ENCODE results near the gene PHF21A.

The PHF21A gene

GRCh38 chr11:46121301-46121723, at the start of gene PHF21A:
PHF21A (minus strand) TSS chr11:46121454; CDS start chr11:46084219, 37,235 bp downstream.
- DNase-seq (ENCODE audit: low read depth in 2 of 2) = peak; percentile 83 to 84

DNA sequence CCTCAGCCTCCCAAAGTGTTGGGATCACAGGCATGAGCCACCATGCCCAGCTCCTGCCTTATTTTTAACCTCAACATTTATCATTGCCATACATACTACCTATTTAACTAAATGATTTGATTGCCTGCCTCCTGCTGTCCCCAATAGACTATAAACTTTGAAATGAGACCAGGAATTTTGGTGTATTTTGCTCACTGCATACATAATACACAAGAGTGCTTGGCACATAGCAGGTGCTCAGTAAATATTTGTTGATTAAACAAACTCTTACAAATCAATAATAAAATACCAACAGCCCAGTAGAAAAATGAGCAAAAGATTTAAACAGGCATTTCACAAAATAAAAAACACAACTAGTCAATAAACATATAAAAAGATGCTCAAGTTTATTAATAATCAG, 49.5 kb upstream of the PHF21A start:
- no peak for DNase-seq (ENCODE audit: low read depth in 2 of 2)

GRCh38 chr11:46162700-46163099, 41.4 kb upstream of the PHF21A start:
- no peak for DNase-seq (ENCODE audit: low read depth in 2 of 2)

DNA sequence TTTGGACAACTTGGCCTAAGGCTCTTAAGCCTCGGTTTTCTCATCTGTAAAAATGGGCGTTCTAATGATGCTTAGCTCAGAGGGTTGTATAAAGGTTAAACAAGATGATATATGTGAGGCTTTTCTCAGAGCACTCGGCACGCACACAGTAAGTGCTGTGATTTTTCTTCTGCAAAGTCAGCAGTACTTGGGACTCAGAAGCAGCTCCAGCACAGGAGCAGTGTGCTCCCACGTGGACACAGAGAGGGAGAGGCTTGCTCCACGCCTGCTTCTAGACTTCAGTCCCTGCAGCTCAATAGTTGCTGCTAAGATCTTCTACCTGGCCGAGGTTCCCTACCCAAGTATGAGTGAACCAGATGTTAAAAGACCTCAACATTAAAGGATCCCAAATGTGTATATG, 39.9 kb upstream of the PHF21A start:
- DNase-seq (ENCODE audit: low read depth in 2 of 2) = no peak

GRCh38 chr11:46160100-46160499, 38.8 kb upstream of the PHF21A start:
- no peak for DNase-seq (ENCODE audit: low read depth in 2 of 2)

GRCh38 chr11:46159680-46160079, 38.4 kb upstream of the PHF21A start:
- no peak for DNase-seq (ENCODE audit: low read depth in 2 of 2)

- DNase-seq (ENCODE audit: low read depth in 2 of 2) = no peak
Measured at GRCh38 chr11:46149826-46150225, 28.6 kb upstream of the PHF21A start.

DNA sequence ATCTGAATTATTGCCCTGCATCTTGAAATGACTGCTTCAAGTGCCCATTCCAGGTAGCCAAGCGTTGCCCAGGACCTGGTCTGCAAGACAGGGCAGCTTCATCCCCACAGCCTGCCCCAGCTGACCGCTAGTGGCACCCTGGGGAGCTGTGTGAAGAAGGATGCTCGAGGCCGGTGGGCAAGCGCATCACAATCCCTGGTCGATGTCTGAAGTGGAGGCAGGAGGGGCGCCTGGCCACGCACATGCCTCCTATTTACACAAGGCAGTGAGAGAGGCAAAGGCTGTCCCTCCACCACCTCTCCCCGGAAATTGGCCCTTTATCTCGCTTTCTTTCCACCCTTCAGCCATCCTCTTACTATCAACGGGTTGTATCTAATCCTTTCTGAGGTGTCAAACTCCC, 28.1 kb upstream of the PHF21A start:
- no peak for DNase-seq (ENCODE audit: low read depth in 2 of 2)

DNA sequence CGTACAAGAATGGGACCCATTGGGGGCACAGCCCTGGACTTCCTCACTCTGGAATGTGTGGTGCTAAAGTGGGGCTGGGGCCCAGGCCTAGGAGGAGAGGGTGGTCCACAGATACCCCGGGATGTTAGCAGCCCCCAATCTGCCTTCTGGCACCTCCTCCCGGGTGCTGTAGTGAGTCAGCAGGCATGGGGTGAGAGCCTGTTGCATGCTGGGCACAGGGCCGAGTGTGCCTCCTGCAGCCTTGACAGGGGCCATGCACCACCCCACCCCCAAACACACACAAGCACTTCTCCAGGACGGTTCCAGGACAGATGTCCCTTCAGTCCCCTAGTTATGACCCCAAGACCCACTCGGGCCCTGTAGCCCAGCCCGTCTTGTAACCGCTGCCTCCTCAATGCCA, 23.5 kb upstream of the PHF21A start:
- DNase-seq (ENCODE audit: low read depth in 2 of 2) = no peak

DNA sequence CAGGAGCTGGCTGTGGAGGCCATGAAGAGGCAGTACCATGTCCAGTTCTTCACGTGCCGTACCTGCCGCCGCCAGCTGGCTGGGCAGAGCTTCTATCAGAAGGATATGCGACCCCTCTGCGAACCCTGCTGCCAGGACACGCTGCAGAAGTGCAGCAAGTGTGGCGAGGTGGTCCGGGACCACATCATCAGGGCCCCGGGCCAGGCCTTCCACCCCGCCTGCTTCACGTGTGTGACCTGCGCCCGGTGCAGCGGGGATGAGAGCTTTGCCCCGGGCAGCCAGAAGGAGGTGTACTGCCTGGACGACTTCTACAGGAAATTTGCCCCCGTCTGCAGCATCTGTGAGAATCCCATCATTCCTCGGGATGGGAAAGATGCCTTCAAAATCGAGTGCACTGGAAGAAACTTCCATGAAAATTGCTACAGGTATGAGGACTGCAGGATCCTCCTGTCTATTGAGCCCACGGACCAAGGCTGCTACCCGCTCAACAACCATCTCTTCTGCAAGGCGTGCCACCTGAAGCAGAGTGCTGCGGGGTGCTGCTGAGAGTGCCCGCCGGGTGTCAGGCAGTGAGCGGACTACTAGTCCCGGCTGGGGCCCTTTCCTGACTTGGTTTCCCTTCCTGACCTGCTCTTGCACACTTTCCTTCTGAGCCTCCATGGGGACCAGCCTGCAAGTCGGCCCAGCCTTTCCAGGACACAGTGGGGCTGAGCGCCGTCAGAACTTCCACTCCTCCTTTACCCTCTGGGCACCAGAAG, 22.0 kb upstream of the PHF21A start:
- no peak for DNase-seq (ENCODE audit: low read depth in 2 of 2)

DNA sequence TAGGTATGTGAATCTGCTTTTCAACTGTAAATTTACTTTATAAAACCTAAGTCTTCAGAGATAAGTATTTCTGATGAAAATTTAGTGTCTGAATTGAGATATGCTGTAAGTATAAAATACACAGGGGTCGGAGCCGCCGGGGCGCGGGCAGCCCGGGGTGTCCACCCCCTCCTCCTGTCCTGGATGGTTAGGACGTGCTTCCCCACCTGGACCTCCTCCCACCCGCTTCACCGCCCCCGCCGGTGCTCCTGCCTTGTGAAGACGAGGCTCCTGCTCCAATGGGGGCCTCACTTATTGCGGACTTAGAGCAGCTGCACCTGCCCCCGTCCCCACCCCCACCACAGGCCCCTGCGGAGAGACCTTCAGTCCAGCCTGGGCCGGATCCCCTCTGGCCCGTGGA, 21.3 kb upstream of the PHF21A start:
- no peak for DNase-seq (ENCODE audit: low read depth in 2 of 2)

DNA sequence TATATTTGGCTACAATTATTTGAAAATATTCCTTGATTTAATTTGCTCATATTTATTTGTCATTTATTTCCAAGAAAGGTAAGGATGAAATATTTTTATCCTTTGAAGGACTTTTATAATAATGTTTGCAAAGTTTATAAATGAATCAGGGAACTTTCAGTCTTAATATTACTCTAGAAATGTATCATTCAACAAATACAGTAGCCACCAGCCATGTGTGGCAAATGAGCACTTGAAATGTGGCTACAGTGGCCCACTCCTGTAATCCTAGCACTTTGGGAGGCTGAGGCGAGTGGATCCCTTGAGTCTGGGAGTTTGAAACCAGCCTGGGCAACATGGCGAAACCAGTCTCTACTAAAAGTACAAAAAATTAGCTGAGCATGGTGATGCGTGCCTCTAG, 20.3 kb upstream of the PHF21A start:
- DNase-seq (ENCODE audit: low read depth in 2 of 2) = no peak

- no peak for DNase-seq (ENCODE audit: low read depth in 2 of 2)
Measured at GRCh38 chr11:46134540-46134939, 13.3 kb upstream of the PHF21A start.

GRCh38 chr11:46134061-46134460, 12.8 kb upstream of the PHF21A start:
- DNase-seq (ENCODE audit: low read depth in 2 of 2) = no peak

GRCh38 chr11:46133119-46133518, 11.9 kb upstream of the PHF21A start:
- no peak for DNase-seq (ENCODE audit: low read depth in 2 of 2)

- DNase-seq (ENCODE audit: low read depth in 2 of 2) = no peak
Measured at GRCh38 chr11:46130286-46130940, 9.2 kb upstream of the PHF21A start.

- DNase-seq (ENCODE audit: low read depth in 2 of 2) = no peak
Measured at GRCh38 chr11:46129133-46129532, 7.9 kb upstream of the PHF21A start.

DNA sequence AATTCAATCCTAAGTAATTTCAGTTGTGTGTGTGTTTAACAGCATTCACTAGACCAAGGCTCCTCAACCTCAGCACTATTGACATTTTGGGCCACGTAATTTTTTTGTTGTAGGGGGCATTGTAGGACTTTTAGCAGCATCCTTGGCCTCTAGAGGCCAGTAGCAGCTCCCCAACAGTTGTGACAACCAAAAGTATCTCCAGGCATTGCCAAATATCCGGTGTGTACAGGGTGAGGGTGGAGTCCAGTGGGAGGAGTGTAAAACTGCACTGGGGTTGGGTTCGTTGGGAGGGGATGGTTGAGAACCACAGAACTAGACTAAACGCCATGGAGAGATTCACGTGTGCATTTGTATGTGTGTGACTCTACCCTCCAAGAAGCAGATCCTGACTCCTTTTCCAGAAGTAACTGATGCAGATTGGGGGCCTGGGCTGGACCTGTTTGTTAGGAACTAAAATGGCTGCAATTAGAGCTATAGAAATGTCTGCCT, 5.9 kb upstream of the PHF21A start:
- DNase-seq (ENCODE audit: low read depth in 2 of 2) = no peak

GRCh38 chr11:46125284-46125683, 4.0 kb upstream of the PHF21A start:
- no peak for DNase-seq (ENCODE audit: low read depth in 2 of 2)

GRCh38 chr11:46122945-46123715, 1.9 kb upstream of the PHF21A start:
- DNase-seq (ENCODE audit: low read depth in 2 of 2) = no peak

- peak; percentile 58 to 60 for DNase-seq (ENCODE audit: low read depth in 2 of 2)
Measured at GRCh38 chr11:46121724-46122477, 647 bp upstream of the PHF21A start.

All from stimulated activated CD4-positive, alpha-beta T cell treated with anti-CD3 and anti-CD28 coated beads, Interleukin-1b, Interleukin-23, amount 100 ng/mL, for 4 hours (primary cell).